Measurements from ENCODE around the gene ZNF410. TPM values are rescaled to one million over a fixed set of nuclear protein-coding genes. Genes with fewer than 3 reads are reported as not detected.

ZNF410 gene
- total and polyA plus RNA-seq, 2 of the 13 experiments (the other 11 are each of a cell fraction or from before 2014, with no cell fraction given) = 19.2 to 44.3 TPM

- TF ChIP-seq ZNF710 (CRISPR knock-in tag; IDR thresholded peaks at IDR 0.05; ENCODE audit: borderline replicate concordance) (no peak), SYNCRIP (IDR thresholded peaks at IDR 0.05; ENCODE audit: insufficient read depth, low read depth, low read length) (no peak), HOXA7 (CRISPR knock-in tag; IDR thresholded peaks at IDR 0.05) (no peak), HOXD1 (CRISPR knock-in tag; IDR thresholded peaks at IDR 0.05) (no peak), MXD4 (CRISPR knock-in tag; IDR thresholded peaks at IDR 0.05) (peak; percentile 80), ZNF816 (CRISPR knock-in tag; IDR thresholded peaks at IDR 0.05; ENCODE audit: borderline replicate concordance) (peak; percentile 80; the same call in 1 of the 2 replicates), RBFOX2 (IDR thresholded peaks at IDR 0.05; ENCODE audit: low read depth, low read length) (peak; percentile 97), ZNF784 (CRISPR knock-in tag; IDR thresholded peaks at IDR 0.05; ENCODE audit: borderline replicate concordance) (no peak; the same call in 1 of the 2 replicates), POLR2G (IDR thresholded peaks at IDR 0.05; ENCODE audit: low read depth, low read length) (peak; percentile 91), NR2F2 (IDR thresholded peaks at IDR 0.05; ENCODE audit: borderline replicate concordance, low read depth) (0 out of 2 replicates have a peak, but pooled peaks have one; percentile 43), ZNF333 (CRISPR knock-in tag; IDR thresholded peaks at IDR 0.05; ENCODE audit: borderline replicate concordance) (no peak), PREB (CRISPR knock-in tag; IDR thresholded peaks at IDR 0.05) (no peak), ZEB1 (IDR thresholded peaks at IDR 0.05; ENCODE audit: insufficient replicate concordance, low read depth) (no peak), ETV6 (CRISPR knock-in tag; conservative IDR thresholded peaks at IDR 0.05) (no peak), ZNF644 (CRISPR knock-in tag; IDR thresholded peaks at IDR 0.05; ENCODE audit: low read depth) (no peak), ZNF660 (CRISPR knock-in tag; IDR thresholded peaks at IDR 0.05; ENCODE audit: borderline replicate concordance, low read depth) (no peak), NRL (CRISPR knock-in tag; IDR thresholded peaks at IDR 0.05; ENCODE audit: borderline replicate concordance) (peak; percentile 90), HHEX (CRISPR knock-in tag; IDR thresholded peaks at IDR 0.05) (no peak; the same call in 1 of the 2 replicates), ZNF737 (CRISPR knock-in tag; IDR thresholded peaks at IDR 0.05; ENCODE audit: borderline replicate concordance) (no peak), HDAC1 (CRISPR knock-in tag; IDR thresholded peaks at IDR 0.05) (peak; percentile 98), TOPORS (CRISPR knock-in tag; IDR thresholded peaks at IDR 0.05) (peak; percentile 87), ZNF430 (CRISPR knock-in tag; IDR thresholded peaks at IDR 0.05) (peak; percentile 76; the same call in 1 of the 2 replicates), DDIT3 (CRISPR knock-in tag; IDR thresholded peaks at IDR 0.05) (no peak), BORCS8-MEF2B (CRISPR knock-in tag; IDR thresholded peaks at IDR 0.05) (peak; percentile 90), PTBP1 (IDR thresholded peaks at IDR 0.05; ENCODE audit: low read depth, low read length, poor library complexity, severe bottlenecking) (no peak)
Observed at GRCh38 chr14:73949752-73950734, 63.4 kb downstream of the ZNF410 start, which contains the start of the genes COQ6 and FAM161B (continued).

All from HepG2 (cell line).